Osteoblast (primary cell): ENCODE measurements around the gene DROSHA. TPM values are rescaled to one million over a fixed set of nuclear protein-coding genes. Genes with fewer than 3 reads are reported as not detected.

Source experiments
- DNase-seq: peaks from one replicate; pipeline ENCODE4 v3.0.0; 2011; ENCODE audit warnings: low spot score, mixed read lengths; ENCODE audit not compliant: insufficient read length; ENCODE audit errors: missing footprints
- H2AFZ ChIP-seq: 2 replicates; pipeline ENCODE4 v1.6.0; 2011; ENCODE audit warnings: mild to moderate bottlenecking, low read length
- H3K27ac ChIP-seq: 2 replicates; pipeline ENCODE4 v1.5.1; 2011; ENCODE audit warnings: mild to moderate bottlenecking, low read depth, low read length, moderate library complexity
- H3K27me3 ChIP-seq: 2 replicates; pipeline ENCODE4 v1.6.0; 2012; ENCODE audit warnings: mild to moderate bottlenecking, control low read depth, inconsistent platforms, low read length, moderate library complexity; ENCODE audit not compliant: insufficient read depth
- H3K36me3 ChIP-seq: 2 replicates; pipeline ENCODE4 v1.5.1; 2011; ENCODE audit warnings: mild to moderate bottlenecking, low read length, control low read depth, moderate library complexity; ENCODE audit not compliant: insufficient read depth
- H3K4me1 ChIP-seq: 2 replicates; pipeline ENCODE4 v1.5.1; 2011; ENCODE audit warnings: mild to moderate bottlenecking, low read length, control low read depth, moderate library complexity; ENCODE audit not compliant: insufficient read depth
- H3K4me2 ChIP-seq: 2 replicates; pipeline ENCODE4 v1.6.0; 2011; ENCODE audit warnings: mild to moderate bottlenecking, low read length; ENCODE audit not compliant: insufficient read depth
- H3K4me3 ChIP-seq: fragments of 200-600 bp; sonication (generic); 3 replicates; pipeline ENCODE4 v1.5.1; 2012; ENCODE audit warnings: mild to moderate bottlenecking, low read length, inconsistent platforms; ENCODE audit not compliant: insufficient read depth
- H3K79me2 ChIP-seq: 2 replicates; pipeline ENCODE4 v1.6.0; 2012; ENCODE audit warnings: mild to moderate bottlenecking, low read length, control low read depth, inconsistent platforms; ENCODE audit not compliant: insufficient read depth
- H3K9me3 ChIP-seq: 2 replicates; pipeline ENCODE4 v1.5.1; 2011; ENCODE audit warnings: low read depth, low read length, control low read depth
- H4K20me1 ChIP-seq: 2 replicates; pipeline ENCODE4 v1.6.0; 2012; ENCODE audit warnings: mild to moderate bottlenecking, low read length, control low read depth; ENCODE audit not compliant: insufficient read depth
- CTCF ChIP-seq: IDR thresholded peaks from 2 replicates; pipeline ENCODE4 v1.5.1; 2011; ENCODE audit warnings: mild to moderate bottlenecking, low read depth, low read length, moderate library complexity; ENCODE audit errors: extremely low read depth
- total RNA-seq: library from RNA; depleted of rRNA; stranded (reverse); fragments of >200 nt; gene quantifications from 2 replicates; pipeline ENCODE4 v1.2.3, GENCODE V29; 2012

The DROSHA gene
- total RNA-seq, 1 donor, result 32.9 TPM

- H3K36me3 ChIP-seq, result peaks cover 24% of the 10 kb centered on the region
- H3K27ac ChIP-seq, result no peak overlapping the region
- TF ChIP-seq CTCF, result no peak
- H3K4me1 ChIP-seq, result peaks cover 29% of the 10 kb centered on the region
- no peak overlapping the region for H3K4me3 ChIP-seq
- no peak overlapping the region for H2AFZ ChIP-seq
- H3K4me2 ChIP-seq, result no peak overlapping the region
- no peaks in the 10 kb centered on the region for H3K27me3 ChIP-seq
- no peaks in the 10 kb centered on the region for H3K9me3 ChIP-seq
- H3K79me2 ChIP-seq, result no peaks in the 10 kb centered on the region
- no peaks in the 10 kb centered on the region for H4K20me1 ChIP-seq
- no peak for DNase-seq
Measured at GRCh38 chr5:31410089-31410488, 121.8 kb downstream of the DROSHA start.

DNA sequence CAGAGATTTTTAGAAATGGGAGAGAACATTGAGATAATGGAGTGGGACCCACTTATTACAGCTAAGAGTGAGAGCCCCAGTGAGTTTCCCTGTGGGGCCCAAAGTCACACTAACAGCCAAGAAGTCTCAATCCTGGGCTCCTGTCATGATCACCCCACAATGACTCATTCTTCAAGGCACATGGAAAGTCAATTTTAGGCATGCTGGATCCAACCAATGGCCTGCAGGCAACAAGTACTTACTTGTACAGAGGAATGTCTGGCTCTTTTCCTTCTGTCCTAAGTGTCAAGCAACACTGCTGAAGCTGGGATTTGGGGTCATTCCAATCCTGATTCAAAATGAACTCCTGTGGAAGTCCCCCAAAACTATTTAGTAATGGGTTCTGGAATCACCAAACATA is 123.1 kb downstream of the DROSHA start:
- TF ChIP-seq CTCF, result no peak
- Histone ChIP-seq H3K9me3 (no peaks in the 10 kb centered on the region), H2AFZ (no peak overlapping the region), H3K27ac (peak overlapping the region; percentile 18), H3K4me1 (peaks cover 22% of the 10 kb centered on the region), H3K79me2 (no peaks in the 10 kb centered on the region), H3K36me3 (peaks cover 29% of the 10 kb centered on the region), H3K4me3 (no peak overlapping the region), H4K20me1 (no peaks in the 10 kb centered on the region), H3K4me2 (peak overlapping the region; percentile 30), H3K27me3 (no peaks in the 10 kb centered on the region)
- DNase-seq, result peak; percentile 56

DNA sequence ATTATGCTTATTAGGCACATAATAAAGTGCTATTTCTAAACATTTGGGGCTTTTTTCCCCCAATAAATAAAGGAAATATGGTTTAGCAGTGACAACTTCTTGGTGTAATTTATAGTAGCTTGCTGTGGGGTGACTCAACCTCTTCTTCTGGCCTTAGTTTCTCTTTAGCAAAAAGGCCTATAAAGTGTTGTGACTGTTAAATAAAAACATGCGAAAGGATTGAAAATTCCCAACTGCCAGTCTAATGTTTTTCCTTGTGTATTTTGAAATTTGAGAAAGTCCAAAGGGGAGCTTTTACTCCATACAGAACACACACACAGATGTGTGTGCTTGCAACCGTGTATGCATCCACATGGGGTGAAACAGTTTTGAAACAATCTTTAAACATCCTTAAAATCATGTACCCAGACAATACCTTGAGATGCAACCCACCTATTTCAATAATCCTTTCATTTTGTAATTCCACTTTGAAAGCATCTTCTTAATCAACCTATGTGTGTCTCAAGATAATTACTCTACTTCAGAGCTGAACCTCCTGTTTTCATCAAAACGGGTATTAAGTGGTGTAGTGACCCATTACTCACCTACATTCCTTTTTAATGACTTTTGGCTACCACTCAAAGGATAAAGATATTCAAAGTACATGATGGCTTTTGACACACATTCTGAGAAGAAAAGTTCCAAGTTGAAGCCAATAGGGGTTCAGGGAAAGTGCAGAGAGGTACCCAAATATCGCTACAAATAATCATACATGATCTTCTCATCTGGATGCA is 123.8 kb downstream of the DROSHA start:
- Histone ChIP-seq H3K4me2 (peak overlapping the region; percentile 30), H3K4me1 (peaks cover 22% of the 10 kb centered on the region)

More for the DNA sequence above, 123.8 kb downstream of the DROSHA start:
- no peak overlapping the region for H2AFZ ChIP-seq
- TF ChIP-seq CTCF, result no peak
- H3K4me3 ChIP-seq, result no peak overlapping the region
- H4K20me1 ChIP-seq, result no peaks in the 10 kb centered on the region
- H3K36me3 ChIP-seq, result peaks cover 32% of the 10 kb centered on the region
- peak overlapping the region; percentile 18 for H3K27ac ChIP-seq
- no peak for DNase-seq
- H3K79me2 ChIP-seq, result no peaks in the 10 kb centered on the region
- H3K9me3 ChIP-seq, result no peaks in the 10 kb centered on the region
- H3K27me3 ChIP-seq, result no peaks in the 10 kb centered on the region
